ENCODE data around the gene B4GAT1. TPM values are rescaled to one million over a fixed set of nuclear protein-coding genes. Genes with fewer than 3 reads are reported as not detected.

Gene B4GAT1
- total and polyA plus RNA-seq, 2 donors (not counting 3 experiments of a cell fraction or from before 2014, with no cell fraction given) = 21.2 to 21.6 TPM

DNA sequence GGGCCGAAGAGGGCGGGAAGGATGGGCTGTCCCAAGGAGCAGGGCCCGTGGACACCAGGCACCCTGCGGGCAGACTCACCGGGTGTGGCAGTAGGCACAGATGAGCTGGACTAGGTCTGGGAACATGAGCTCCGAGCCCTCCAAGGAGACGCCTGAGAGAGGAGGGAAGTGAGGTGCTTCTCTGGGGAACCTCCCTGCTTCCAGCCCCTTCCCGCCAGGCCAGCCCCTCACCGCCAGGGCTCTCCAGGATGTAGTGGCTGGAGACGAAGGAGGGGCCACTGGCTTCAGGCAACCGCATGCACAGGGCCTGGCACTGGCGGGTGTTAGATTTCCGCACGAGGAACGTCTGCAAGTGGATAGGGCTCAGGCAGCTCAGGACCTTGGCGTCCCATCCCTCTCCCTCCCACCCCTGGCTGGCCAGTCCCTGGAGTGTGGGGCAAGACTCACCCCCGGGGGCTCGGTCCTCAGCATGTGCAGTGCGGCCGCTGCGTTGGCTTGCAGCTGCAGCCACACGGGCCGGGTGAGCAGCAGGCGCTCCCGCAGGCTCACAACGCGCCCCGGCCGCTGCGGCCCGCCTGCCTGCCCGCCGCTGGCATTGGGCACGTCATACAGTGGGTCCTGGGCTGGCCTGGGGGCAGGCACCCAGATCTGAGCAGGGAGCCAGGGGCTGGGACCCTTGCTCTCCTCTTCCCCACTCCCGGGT is 11.7 kb downstream of the B4GAT1 start:
- TSS peak; percentile 13 for BruUV-seq (replicated peaks)
- POLR2A ChIA-PET = interaction anchor here (1.4 to 1.6 kb wide), 3 partner anchors 9 to 46 kb away, joined by 3 to 6 read pairs (median 4); partner anchors contain the start of genes BRMS1 and YIF1A
- Histone ChIP-seq H4K20me1 (replicated peaks; ENCODE audit: control insufficient read depth, extremely low read depth, insufficient read depth, low read length) (no peaks in the 10 kb centered on the region), H3K9me1 (replicated peaks; ENCODE audit: control insufficient read depth, extremely low read depth, insufficient read depth, low read length) (no peaks in the 10 kb centered on the region), H3K9ac (replicated peaks; ENCODE audit: extremely low read depth, insufficient read depth, low read length) (peak overlapping the region; percentile 85), H3K9me3 (replicated peaks; ENCODE audit: control insufficient read depth, insufficient read depth, low read length) (no peaks in the 10 kb centered on the region), H3K4me1 (ENCODE audit: control insufficient read depth, extremely low read depth, insufficient read depth, low read length) (peaks cover 18% of the 10 kb centered on the region), H3K79me2 (ENCODE audit: control insufficient read depth, insufficient read depth, low read length) (no peaks in the 10 kb centered on the region), H2AFZ (ENCODE audit: low read depth, low read length) (peak overlapping the region; percentile 0), H3K27me3 (ENCODE audit: control insufficient read depth in 2 of 2, insufficient read depth in 2 of 2, low read length in 2 of 2) (no peaks in the 10 kb centered on the region), H3K36me3 (ENCODE audit: control insufficient read depth in 2 of 2, extremely low read depth in 1 of 2, insufficient read depth in 2 of 2, low read length in 2 of 2) (peaks cover 0 to 10% of the 10 kb centered on the region in 2 experiments), H3K4me2 (ENCODE audit: insufficient read depth, low read length) (peak overlapping the region; percentile 53), H3K27ac (ENCODE audit: insufficient read depth, low read depth, low read length) (peak overlapping the region; percentile 91), H3K4me3 (replicated peaks in 1 of 3; ENCODE audit: insufficient read depth in 1 of 3, low read depth in 1 of 3, low read length in 3 of 3) (peak overlapping the region; percentile 12 to 54 (median 48))
- DNase-seq (ENCODE audit: low read depth, low spot score) (peak; percentile 53), FAIRE-seq (peak; percentile 81)
- dilution Hi-C loops (cut with MboI; ENCODE audit: extremely low pct_ligation_motif_present, low sequenced_read_pairs) (no loop called here), intact Hi-C loops (cut with micrococcal nuclease) (loop anchor here (1.0 to 2.0 kb wide), 3 partner anchors 7 to 23 kb away; partner anchors contain the start of gene BRMS1)
- CTCF ChIA-PET = interaction anchor here (0.6 to 8.7 kb wide), 8 partner anchors 9 to 53 kb away, joined by 3 to 225 read pairs (median 6); partner anchors contain the start of genes BRMS1 and CD248
- TF ChIP-seq MYC (IDR thresholded peaks at IDR 0.05; ENCODE audit: low read depth, low read length) (no peak), CTCF (IDR thresholded peaks at IDR 0.05; ENCODE audit: extremely low read depth in 1 of 2, insufficient read depth in 1 of 2, low read depth in 1 of 2, low read length in 2 of 2) (peak in 1 of 2 donors; percentile 1), GATA2 (IDR thresholded peaks at IDR 0.05; ENCODE audit: insufficient read depth, insufficient read length, low read depth, low read length) (no peak), FOS (IDR thresholded peaks at IDR 0.05; ENCODE audit: borderline replicate concordance, insufficient read depth, low read length) (no peak), MAX (IDR thresholded peaks at IDR 0.05; ENCODE audit: insufficient read depth, insufficient read length) (no peak), POLR2A (IDR thresholded peaks at IDR 0.05; ENCODE audit: low read depth, low read length) (no peak)
